DMS53 (cell line): Measurements from ENCODE around the gene KCTD7.
"Not testable (repeated sequence)": the region's sequence is repeated elsewhere in the genome, so short reads cannot be mapped to it uniquely, and the experiment has no call there.

Experiments used
- DNase-seq: peaks from one replicate; lab custom pipeline; 2025; lab: John Stamatoyannopoulos, UW

Gene KCTD7

GRCh38 chr7:66654275-66655112 is 25.8 kb downstream of the KCTD7 start:
- DNase-seq = peak; percentile 100

DNA sequence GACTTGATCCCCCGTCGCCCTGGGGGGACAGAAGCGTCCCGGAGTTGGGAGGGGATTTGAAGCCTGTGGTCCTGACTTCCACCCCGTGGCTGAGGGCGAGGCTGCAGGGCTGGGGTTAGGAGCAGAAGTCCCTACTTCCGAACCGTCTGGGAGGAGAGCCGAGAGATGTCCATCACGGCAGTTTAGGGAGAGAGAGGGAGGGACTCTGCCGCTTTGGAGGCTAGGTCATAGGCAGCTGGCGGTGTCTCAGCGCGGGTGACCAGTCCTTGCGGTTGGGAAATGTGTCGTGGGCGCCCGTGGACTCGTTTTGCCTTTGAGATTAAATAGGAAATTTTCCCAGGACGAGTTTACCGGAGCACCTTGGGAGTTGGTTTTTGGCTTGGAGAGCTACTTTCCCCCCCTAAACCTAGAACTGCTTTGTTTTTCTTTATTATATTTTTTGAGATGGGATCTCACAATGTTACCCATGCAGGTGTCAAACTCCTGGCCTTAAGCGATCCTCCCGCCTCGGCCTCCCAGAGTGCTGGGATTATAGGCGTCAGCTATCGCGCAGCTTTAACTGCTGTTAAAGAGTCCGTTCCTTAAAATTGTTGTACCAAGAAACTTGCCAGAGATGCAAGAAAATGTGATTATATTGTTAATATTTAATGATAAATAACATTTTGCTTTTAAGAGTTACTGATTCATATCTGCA is 26.6 kb downstream of the KCTD7 start:
- peak; percentile 78 for DNase-seq

GRCh38 chr7:66655826-66656485 is 27.3 kb downstream of the KCTD7 start:
- not testable (repeated sequence) for DNase-seq

GRCh38 chr7:66657798-66658197 is 29.1 kb downstream of the KCTD7 start:
- no peak for DNase-seq

DNA sequence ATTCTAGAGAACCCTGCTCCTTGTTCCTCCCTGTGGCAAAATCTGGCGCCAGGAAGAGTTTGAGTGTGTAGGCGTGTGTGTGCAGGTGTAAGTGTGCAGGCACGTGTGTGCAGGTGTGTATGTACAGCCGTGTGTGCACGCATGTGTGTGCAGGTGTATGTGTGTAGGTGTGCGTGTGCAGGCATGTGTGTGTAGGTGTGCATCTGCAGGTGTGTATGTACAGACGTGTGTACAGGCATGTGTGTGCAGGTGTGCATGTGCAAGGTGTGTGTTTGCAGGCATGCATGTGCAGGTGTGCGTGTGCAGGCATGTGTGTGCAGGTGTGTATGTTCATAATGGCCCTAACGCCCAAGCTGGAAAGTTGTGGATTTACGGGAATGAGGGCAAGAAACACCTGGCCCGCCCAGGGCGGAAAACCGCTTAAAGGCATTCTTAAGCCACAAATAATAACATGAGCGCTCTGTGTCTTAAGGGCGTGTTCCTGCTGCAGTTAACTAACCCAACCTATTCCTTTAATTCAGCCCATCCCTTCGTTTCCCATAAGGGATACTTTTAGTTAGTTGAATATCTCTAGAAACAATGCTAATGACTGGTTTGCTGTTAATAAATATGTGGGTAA is 34.1 kb downstream of the KCTD7 start:
- DNase-seq = no peak

DNA sequence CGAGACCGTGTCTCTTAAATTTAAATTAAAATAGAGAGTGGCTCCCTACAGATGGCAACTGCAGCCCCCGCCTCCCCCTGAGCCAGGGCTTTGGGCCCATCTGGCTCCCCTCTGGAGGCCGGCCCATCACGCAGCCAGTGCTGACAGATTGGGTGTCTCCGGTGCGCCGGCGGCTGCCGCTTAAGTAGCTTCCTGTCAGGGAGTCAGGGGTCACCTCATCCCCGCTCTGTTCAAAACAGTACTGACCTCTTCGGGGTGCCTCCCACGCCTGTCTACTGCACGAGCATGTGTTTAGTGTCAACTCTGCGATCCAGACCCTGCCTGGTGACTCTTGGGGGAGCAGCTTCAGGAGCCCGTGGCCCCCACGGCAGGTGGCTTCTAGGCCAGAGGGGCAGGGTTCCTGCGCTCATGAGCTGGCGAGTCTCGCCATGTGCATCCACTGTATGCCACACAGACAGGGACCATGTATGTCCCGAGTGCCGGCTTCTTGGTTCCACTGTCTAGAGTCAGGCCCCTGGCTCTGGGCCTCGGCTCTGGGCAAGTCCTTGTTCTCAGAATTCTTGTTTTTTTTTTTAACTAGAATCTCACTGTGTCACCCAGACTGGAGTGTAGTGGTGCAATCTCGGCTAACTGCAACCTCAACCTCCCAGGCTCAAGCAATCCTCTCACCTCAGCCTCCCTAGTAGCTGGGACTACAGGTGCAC is 36.1 kb downstream of the KCTD7 start:
- DNase-seq = no peak

DNA sequence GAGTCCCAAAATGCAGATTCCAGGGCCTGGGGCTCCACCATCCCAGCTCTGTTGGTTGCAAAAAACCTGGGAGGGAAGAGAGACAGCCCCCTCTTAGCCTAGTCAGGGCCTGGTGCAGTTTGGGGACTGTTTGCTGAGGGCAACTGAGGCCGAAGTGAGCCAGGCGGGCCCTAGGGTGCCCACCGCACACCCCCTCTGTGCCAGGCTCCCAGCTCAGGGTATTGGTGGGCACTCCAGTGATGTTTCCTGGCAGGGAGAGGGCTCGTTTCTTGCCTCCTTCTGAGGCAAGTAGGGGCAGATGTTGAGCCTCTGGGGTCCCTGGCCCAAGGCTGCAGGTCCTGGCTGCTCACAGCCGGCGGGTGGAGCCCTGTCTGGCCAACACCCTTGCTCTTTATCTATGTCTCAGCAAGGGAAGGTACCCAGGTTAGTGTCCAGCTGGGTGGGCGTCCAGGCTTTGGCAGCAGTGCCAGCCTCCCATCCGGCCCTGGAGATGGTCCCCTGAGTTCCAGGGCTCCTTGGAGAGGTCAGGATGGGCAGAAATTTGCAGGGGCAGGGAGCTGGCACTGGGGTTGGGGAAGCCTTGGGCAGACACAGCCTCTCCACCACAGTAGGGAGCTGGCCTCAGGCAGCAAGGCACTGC is 37.8 kb downstream of the KCTD7 start:
- no peak for DNase-seq

DNA sequence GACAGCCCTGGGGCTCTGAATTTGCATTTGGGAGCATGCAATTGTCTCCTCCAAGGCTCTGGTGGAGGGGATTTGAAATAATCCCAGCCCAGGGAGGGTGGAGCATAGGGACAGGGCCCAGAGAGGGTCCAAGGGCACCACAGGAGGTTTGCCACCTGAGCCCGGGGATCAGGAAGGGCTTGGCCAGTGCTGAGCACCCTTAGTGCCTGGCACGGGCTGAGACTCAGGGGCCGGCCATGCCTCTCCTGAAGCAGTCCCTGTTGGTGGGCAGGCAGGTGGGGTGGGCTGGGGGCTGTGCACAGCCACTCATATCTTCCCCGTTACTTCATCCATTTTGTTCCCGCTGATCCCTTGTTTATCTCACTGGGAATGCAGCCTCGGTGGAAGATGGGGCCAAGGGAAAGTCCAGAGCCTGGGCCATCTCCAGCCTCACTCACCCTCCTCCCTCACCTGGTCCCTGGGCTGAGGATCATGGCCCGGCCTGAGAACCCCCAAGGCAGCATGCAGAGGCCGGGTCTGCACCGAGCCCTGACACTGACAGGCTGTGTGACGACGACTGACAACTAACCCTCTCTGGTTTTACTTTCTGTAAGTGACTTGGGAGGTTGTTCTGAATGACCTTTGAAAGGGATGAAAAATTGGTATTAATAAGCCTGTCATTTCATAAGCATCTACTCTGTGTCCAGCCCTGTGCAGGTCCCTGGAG is 38.5 kb downstream of the KCTD7 start:
- DNase-seq = no peak

DNA sequence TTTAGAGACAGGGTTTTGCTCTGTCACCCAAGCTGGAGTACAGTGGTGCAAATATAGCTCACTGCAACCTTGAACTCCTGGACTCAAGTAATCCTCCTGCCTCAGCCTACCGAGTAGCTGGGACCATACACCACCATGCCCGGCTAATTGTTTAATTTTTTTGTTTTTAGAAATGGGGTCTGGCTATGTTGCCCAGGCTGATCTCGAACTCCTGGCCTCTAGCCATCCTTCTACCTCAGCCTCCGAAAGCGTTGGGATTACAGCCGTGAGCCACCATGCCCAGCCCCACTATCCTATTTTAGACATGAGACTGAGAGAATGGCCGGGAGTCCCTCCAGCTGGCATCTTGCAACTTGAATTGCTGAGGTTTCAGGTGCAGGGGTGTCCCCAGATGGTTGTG is 39.4 kb downstream of the KCTD7 start:
- no peak for DNase-seq

DNA sequence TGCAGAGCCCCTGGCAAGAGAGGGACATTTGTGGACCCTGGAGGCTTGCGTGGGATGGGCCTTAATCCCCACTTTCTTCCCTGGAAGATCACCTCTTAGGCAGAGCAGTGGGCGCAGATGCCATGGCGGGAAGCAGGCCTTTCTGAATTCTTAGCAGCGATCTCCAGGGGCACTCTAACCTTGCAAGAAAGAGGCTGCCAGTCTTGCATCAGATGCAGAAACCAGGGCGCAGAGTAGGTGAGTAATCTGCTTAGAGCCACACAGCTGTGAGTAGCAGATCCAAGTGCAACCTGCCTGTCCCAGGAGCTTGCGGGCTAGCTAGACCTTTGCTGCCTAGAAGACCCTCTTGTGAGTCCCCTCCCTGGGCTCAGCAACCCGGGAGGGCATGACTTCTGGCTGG is 40.0 kb downstream of the KCTD7 start:
- no peak for DNase-seq

- DNase-seq = no peak
These were observed 40.4 kb downstream of the KCTD7 start for GRCh38 chr7:66669088-66669487.

DNA sequence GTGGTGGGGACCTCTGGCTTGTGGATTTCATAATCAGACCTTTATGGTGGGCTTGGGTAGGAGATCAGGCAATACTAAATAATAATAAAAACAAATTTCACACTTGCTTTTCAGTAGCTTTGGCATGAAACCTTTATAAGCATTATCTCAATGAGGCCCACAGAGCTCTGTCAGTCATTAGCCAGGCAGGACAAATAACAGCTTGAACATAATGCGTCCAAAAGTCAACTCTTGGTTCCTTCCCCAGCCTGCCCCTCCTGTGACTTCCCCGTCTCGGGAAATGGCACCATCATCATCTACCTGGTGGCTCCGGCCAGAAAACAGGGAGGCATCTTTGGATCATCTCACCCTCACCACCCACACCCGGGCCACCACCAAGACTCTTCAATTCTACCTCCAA is 40.8 kb downstream of the KCTD7 start:
- no peak for DNase-seq

- no peak for DNase-seq
These were observed 42.4 kb downstream of the KCTD7 start for GRCh38 chr7:66671034-66671433.

DNA sequence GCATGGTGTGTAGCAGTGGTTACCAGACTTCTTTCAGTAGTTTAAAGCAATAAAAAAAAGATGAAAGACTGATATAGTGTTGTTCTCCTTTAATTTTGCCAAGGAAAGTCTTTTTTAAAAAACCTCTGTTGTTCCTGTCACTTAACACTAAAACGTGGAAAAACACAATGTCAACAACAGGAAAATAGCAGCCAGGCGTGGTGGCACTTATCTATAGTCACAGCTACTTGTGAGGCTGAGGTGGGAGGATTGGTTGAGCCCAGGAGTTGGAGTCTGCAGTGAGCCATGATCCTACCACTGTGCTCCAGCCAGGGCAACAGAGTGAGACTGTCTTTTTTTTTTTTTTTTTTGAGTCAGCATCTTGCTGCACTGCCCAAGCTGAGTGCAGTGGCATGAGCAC is 42.8 kb downstream of the KCTD7 start:
- not testable (repeated sequence) for DNase-seq

- not testable (repeated sequence) for DNase-seq
These were observed 43.9 kb downstream of the KCTD7 start for GRCh38 chr7:66672432-66673123.

GRCh38 chr7:66673124-66673640 is 44.5 kb downstream of the KCTD7 start:
- DNase-seq = not testable (repeated sequence)

DNA sequence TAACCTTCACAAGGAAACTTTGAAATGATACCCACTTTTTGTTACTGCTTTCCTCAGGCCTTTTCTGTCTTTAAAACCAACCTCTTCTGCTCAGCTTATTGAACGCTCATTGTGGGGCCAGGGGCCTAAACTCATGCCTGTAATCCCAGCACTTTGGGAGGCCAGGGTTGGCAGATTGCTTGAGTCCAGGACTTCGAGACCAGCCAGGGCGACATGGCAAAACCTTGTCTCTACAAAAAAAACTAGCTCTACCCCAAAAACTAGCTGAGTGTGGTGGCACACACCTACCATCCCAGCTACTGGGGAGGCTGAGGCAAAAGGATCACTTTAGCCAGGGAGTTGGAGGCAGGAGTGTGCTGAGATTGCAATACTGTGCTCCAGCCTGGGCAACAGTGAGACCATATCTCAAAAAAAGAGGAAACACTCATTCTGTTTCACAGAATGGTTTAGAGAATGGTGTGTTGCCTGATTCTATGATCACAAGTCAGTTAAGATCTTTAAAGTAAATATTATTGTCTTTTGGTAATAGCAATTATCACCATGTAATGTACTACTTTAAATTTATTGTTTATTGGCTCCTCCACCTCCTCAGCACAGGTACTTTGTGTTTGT is 51.1 kb downstream of the KCTD7 start:
- no peak for DNase-seq

DNA sequence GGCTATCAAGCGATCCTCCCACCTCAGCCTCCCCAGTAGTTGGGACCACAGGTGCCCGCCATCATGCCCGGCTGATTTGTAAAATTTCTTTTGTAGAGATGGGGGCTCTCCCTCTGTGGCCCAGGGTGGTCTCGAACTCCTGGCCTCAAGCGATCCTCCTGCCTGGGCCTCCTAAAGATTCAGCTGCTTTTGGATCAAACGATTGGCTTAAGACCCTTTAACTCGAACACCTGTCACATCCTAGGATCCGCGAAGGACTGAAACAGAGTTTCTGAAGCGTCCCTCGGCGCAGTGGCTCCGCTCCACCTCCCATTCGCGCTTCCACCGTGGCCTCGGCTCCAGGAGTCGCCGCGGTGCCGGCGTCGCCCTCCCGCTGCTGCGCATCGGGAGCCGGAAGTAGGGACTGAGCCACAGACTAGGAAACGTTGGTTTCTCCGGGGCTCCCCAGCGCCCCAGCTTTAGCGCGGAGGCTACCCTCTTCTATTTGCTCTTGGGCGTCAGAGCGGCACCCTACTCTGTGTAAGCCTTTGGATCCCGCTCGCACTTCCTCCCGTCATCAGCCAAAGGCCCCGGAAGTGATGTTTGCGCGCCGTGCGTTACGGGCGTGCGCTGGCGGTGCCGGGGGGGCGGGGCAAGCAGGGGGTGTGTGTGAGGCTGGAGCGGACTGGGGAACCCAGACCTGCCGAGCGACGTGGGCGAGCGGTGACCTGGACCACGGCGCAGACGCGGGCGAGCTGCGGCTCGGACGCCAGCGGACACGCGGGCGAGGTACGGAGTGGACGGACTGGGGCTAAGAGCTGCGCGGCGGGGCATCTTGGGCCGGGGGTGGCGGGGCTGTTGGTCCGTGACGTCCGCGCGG is 53.0 kb downstream of the KCTD7 start:
- DNase-seq = peak; percentile 99
